CD4-positive, CD25-positive, alpha-beta regulatory T cell (primary cell): Measurements from ENCODE around the gene LGR6. TPM values are rescaled to one million over a fixed set of nuclear protein-coding genes. Genes with fewer than 3 reads are reported as not detected.

Source experiments
- ATAC-seq, 2 donors: fragments of 150-1000 bp; cut with Tn5 transposase; one replicate each; pipeline ENCODE4 v1.10.0; 2021; ENCODE audit warnings: low read depth in 2 of 2, moderate number of reproducible peaks in 2 of 2, moderate library complexity in 1 of 2
- DNase-seq, 3 donors: peaks; one replicate each; pipeline versions ENCODE4 v3.0.0 to v3.0.0-alpha.2; 2012 to 2022; ENCODE audit warnings: mixed read lengths in 1 of 3
- H3K27ac ChIP-seq: one replicate; pipeline ENCODE4 v1.7.0; 2013; ENCODE audit warnings: mild to moderate bottlenecking, low read length; ENCODE audit not compliant: insufficient read depth, poor library complexity, severe bottlenecking
- H3K27me3 ChIP-seq: one replicate; pipeline ENCODE4 v1.7.0; 2013; ENCODE audit warnings: low read length; ENCODE audit not compliant: control insufficient read depth, insufficient read depth
- H3K36me3 ChIP-seq: one replicate; pipeline ENCODE4 v1.7.0; 2013; ENCODE audit warnings: mild to moderate bottlenecking, low read length, moderate library complexity; ENCODE audit not compliant: control insufficient read depth, insufficient read depth
- H3K4me1 ChIP-seq: 2 replicates; pipeline ENCODE4 v1.7.0; 2013; ENCODE audit warnings: mild to moderate bottlenecking, low read length; ENCODE audit not compliant: insufficient read depth, control insufficient read depth, poor library complexity, severe bottlenecking
- H3K4me3 ChIP-seq: one replicate; pipeline ENCODE4 v1.7.0; 2013; ENCODE audit warnings: low read depth, mild to moderate bottlenecking, low read length, moderate library complexity
- H3K9me3 ChIP-seq, 2 experiments: 1 replicate in 1 of 2; 2 replicates in 1 of 2; pipeline ENCODE4 v1.7.0; 2013; ENCODE audit warnings: low read length in 2 of 2, mild to moderate bottlenecking in 1 of 2, moderate library complexity in 1 of 2; ENCODE audit not compliant: control insufficient read depth in 2 of 2
- H3K27ac Mint-ChIP-seq, 3 donors: one replicate each; pipeline ENCODE4 v1.8.0; 2020 to 2022; ENCODE audit warnings: mild to moderate bottlenecking in 3 of 3, mixed read lengths in 3 of 3, moderate library complexity in 2 of 3
- H3K27me3 Mint-ChIP-seq: one replicate; pipeline ENCODE4 v1.8.0; 2022; ENCODE audit warnings: mild to moderate bottlenecking, mixed read lengths
- H3K36me3 Mint-ChIP-seq: one replicate; pipeline ENCODE4 v1.8.0; 2020; ENCODE audit warnings: mixed read lengths
- H3K4me1 Mint-ChIP-seq, 4 donors: one replicate each; pipeline ENCODE4 v1.8.0; 2020 to 2022; ENCODE audit warnings: mixed read lengths in 4 of 4, mild to moderate bottlenecking in 1 of 4
- H3K4me3 Mint-ChIP-seq, 4 donors: one replicate each; pipeline ENCODE4 v1.8.0; 2020 to 2022; ENCODE audit warnings: mild to moderate bottlenecking in 4 of 4, mixed read lengths in 4 of 4, moderate library complexity in 3 of 4
- H3K9me3 Mint-ChIP-seq, 7 donors: one replicate each; pipeline ENCODE4 v1.8.0; 2020 to 2022; ENCODE audit warnings: mixed read lengths in 7 of 7, mild to moderate bottlenecking in 3 of 7, moderate library complexity in 2 of 7
- polyA plus RNA-seq, 4 donors: library from polyadenylated mRNA; unstranded; fragments of 300-500 nt; fragmentation: Illumina TruSeq; gene quantifications; one replicate each; pipeline ENCODE4 v1.2.3, GENCODE V29; 2021
- total RNA-seq: library from RNA; stranded (reverse); gene quantifications from one replicate; pipeline ENCODE4 v1.2.3, GENCODE V29; 2022

Gene LGR6
- total and polyA plus RNA-seq, 5 donors from 2014 or later = 0.16 to 0.87 (median 0.30) TPM

DNA sequence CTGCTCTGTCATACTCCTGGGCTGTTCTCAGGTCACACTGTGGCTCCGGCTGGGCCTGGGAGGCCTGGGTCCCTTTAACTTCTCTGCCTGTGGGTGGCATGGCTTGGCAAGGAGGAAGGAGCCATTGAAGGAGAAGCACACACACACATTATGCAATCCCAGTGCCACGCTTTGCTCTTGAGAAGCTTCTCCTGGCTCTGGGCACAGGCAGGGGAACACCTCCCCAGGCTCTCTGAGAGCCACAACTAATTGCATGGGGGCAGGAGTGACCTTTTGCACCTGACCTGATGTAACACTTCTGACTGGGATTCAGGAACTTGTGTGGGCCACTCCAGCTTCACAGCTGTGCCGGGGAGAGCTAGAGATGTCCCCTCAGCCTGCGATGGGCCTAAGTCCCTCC, 23.1 kb downstream of the LGR6 start:
- H3K27ac Mint-ChIP-seq = no peak overlapping the region
- no peak overlapping the region for H3K4me3 Mint-ChIP-seq
- H3K27me3 Mint-ChIP-seq = peaks cover 73% of the 10 kb centered on the region

DNA sequence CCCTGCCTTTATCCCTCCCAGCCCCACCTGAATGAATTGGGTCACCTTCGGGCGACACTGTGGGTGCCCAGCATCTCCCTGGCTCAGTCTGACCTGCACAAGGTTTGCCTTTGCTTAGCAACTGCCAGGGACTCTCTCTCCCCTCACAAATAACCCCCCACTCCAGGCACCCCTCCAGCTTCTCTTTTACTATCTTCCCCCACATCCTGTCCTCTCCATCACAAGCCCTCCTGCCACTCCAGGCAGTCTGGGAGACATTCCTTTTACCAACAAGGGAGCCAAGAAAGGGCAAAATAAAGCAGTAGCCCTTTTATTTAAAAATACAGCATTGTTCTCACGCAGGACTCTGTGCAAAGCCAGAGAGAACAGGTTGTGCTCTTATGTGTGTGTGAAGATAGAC, 23.9 kb downstream of the LGR6 start:
- H3K27me3 Mint-ChIP-seq = peaks cover 70% of the 10 kb centered on the region
- Histone ChIP-seq H3K9me3 (no peaks in the 10 kb centered on the region), H3K4me1 (no peaks in the 10 kb centered on the region), H3K27me3 (peaks cover 27% of the 10 kb centered on the region), H3K4me3 (no peak overlapping the region), H3K36me3 (no peaks in the 10 kb centered on the region), H3K27ac (no peak overlapping the region)
- no peak for ATAC-seq
- DNase-seq = no peak
- H3K4me3 Mint-ChIP-seq = no peak overlapping the region
- peaks cover 0 to 4% (median 0%) of the 10 kb centered on the region in 7 donors for H3K9me3 Mint-ChIP-seq
- H3K36me3 Mint-ChIP-seq = peaks cover 4% of the 10 kb centered on the region
- H3K27ac Mint-ChIP-seq = no peak overlapping the region
- peaks cover 0 to 9% (median 4%) of the 10 kb centered on the region in 4 donors for H3K4me1 Mint-ChIP-seq

More for the DNA sequence above, 23.1 kb downstream of the LGR6 start:
- peaks cover 0 to 4% (median 0%) of the 10 kb centered on the region in 7 donors for H3K9me3 Mint-ChIP-seq
- peaks cover 35% of the 10 kb centered on the region for H3K27me3 ChIP-seq
- peaks cover 0 to 9% (median 4%) of the 10 kb centered on the region in 4 donors for H3K4me1 Mint-ChIP-seq
- ATAC-seq = no peak
- no peak for DNase-seq
- H3K9me3 ChIP-seq = no peaks in the 10 kb centered on the region
- H3K4me3 ChIP-seq = no peak overlapping the region
- no peaks in the 10 kb centered on the region for H3K4me1 ChIP-seq
- no peaks in the 10 kb centered on the region for H3K36me3 ChIP-seq
- peaks cover 4% of the 10 kb centered on the region for H3K36me3 Mint-ChIP-seq
- no peak overlapping the region for H3K27ac ChIP-seq

DNA sequence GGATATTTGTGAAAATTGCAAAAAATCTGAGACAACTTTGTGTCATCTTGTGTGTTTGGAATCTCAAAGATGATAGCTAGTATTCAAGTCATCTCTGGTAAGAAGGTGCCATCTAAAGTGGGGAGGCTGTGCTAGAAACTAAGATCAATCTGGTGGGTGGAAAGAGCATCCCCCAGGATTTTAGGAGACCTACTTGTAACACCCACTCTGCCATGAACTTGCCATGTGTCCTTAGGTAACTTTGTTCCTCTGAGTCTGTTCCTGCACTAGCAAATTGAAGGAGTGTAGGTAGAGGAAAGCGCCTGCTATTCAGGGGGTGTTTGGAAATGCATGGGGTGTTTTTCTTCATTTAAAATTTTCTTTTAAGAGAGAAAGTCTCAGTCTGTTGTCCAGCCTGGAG, 24.4 kb downstream of the LGR6 start:
- peaks cover 66% of the 10 kb centered on the region for H3K27me3 Mint-ChIP-seq
- Histone ChIP-seq H3K4me3 (no peak overlapping the region), H3K36me3 (no peaks in the 10 kb centered on the region), H3K27ac (no peak overlapping the region), H3K9me3 (no peaks in the 10 kb centered on the region), H3K4me1 (no peaks in the 10 kb centered on the region), H3K27me3 (peaks cover 22% of the 10 kb centered on the region)
- peaks cover 0 to 9% (median 4%) of the 10 kb centered on the region in 4 donors for H3K4me1 Mint-ChIP-seq
- ATAC-seq (no peak), DNase-seq (no peak)
- no peak overlapping the region for H3K4me3 Mint-ChIP-seq
- H3K27ac Mint-ChIP-seq = no peak overlapping the region
- H3K9me3 Mint-ChIP-seq = peaks cover 0 to 4% (median 0%) of the 10 kb centered on the region in 7 donors
- peaks cover 4% of the 10 kb centered on the region for H3K36me3 Mint-ChIP-seq

DNA sequence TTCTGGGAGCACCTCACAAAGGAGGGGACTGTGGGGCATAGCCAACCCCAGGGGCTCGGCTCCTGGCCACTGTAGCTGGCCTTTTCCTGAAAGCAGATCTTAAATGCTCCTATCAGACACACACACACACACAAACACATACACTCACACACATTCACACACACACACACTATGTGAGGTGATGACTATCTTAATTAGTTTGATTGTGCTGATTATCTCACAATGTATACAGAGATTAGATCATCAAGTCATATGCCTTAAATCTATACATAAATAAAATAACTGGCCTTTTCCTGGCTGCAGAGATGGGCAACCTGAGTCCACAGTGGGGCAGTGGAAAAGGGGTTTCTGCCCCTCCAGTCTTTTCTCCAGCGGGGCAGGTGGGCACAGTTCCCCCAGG, 27.1 kb downstream of the LGR6 start:
- Mint-ChIP-seq H3K9me3 (peaks cover 0 to 1% (median 0%) of the 10 kb centered on the region in 7 donors), H3K36me3 (no peaks in the 10 kb centered on the region), H3K4me3 (no peak overlapping the region), H3K4me1 (peaks cover 0 to 3% (median 0%) of the 10 kb centered on the region in 4 donors), H3K27me3 (peaks cover 43% of the 10 kb centered on the region), H3K27ac (no peak overlapping the region)
- peaks cover 4% of the 10 kb centered on the region for H3K27me3 ChIP-seq
- no peaks in the 10 kb centered on the region for H3K4me1 ChIP-seq
- ATAC-seq (no peak), DNase-seq (no peak)
- H3K27ac ChIP-seq = no peak overlapping the region
- H3K9me3 ChIP-seq = no peaks in the 10 kb centered on the region
- H3K4me3 ChIP-seq = no peak overlapping the region
- no peaks in the 10 kb centered on the region for H3K36me3 ChIP-seq

DNA sequence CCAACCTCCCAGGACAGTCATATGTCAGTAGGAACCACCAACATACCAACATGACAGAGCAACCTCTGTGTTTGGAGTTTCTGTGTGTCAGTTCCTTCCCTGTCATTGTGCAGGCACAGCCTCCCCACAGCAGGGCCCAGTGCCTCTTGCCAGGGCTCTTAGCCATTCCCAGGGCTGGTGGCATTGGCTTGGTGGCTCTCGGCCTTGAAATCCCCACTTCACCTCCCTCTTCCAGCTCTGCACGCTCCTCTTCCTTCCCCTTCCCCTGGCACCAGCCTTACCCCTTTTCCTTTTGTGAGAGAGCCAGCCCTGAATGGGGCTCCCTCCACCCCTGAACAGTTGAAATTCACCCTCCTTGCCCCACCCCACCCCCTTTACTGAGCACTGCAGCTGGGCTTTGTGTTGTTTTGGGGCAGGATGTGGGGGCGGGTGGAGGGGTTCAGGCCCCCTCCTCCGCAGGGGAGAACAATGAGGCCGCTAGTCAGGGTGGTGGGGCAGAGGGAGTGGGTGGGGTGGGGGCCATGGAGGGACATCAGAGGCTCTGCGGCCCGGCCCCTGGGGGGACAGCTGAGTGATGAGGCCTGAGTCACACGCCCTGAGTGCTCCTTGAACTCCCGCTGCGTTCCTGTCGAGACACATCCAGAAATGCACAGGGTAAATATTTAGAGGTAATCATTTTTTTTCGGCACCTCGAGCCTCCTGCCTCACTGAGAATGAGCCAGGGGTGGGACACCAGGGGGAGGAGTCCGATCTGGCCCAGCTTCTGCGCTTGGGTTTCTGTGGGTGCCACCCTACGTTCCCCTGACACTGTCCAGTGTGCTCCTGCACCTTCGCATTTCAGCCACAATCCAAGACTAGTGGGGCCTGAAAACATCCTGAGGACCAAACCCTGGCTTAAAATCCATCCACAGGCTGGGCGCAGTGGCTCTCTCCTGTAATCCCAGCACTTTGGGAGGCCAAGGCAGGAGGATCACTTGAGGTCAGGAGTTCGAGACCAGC, 28.6 kb downstream of the LGR6 start:
- Mint-ChIP-seq H3K27ac (no peak overlapping the region), H3K27me3 (peaks cover 39% of the 10 kb centered on the region), H3K4me3 (no peak overlapping the region), H3K4me1 (peaks cover 0 to 4% (median 0%) of the 10 kb centered on the region in 4 donors), H3K36me3 (no peaks in the 10 kb centered on the region), H3K9me3 (peaks cover 0 to 1% (median 0%) of the 10 kb centered on the region in 7 donors)
- Histone ChIP-seq H3K27ac (no peak overlapping the region), H3K36me3 (no peaks in the 10 kb centered on the region), H3K4me3 (no peak overlapping the region), H3K9me3 (no peaks in the 10 kb centered on the region), H3K4me1 (peaks cover 1% of the 10 kb centered on the region), H3K27me3 (no peaks in the 10 kb centered on the region)
- DNase-seq = no peak
- no peak for ATAC-seq

DNA sequence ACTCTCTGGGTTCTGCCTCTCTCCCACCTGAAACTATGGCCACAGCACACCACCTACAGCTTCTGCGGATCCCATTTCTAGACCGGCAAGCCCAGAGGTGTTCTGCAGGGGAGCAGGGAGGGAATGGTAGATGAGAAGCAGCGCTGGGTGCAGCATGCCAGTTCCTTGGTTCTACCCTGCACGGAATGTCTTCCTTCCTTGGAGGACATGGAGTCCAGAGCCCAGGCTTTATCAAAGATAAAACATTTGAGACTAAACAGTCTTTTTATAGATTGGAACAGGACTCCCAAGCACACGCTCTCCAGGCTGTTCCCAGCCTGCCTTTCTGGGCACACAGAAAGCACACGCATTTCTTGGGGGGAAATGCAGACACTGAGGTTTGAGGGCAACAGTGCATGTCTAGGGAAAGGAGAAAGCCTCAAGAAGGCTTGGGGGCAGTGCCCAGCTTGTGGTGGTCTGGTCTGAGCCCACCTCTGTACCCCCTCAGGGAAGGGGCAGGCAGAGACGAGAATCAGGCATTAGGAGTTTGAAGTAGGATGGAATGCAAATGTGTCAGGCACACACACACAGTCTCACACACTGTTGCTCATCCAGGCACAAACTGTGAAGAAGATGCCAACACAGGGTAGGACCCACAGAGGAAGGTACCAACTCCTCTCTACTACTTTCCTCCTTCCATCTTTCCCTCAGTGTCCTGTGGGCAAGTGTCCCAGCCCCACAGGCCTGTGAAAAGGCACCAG, 29.7 kb downstream of the LGR6 start:
- H3K36me3 Mint-ChIP-seq = no peaks in the 10 kb centered on the region
- peaks cover 6 to 15% (median 8%) of the 10 kb centered on the region in 4 donors for H3K4me1 Mint-ChIP-seq
- DNase-seq (no peak), ATAC-seq (no peak)
- no peak overlapping the region for H3K27ac Mint-ChIP-seq
- H3K36me3 ChIP-seq = no peaks in the 10 kb centered on the region
- no peaks in the 10 kb centered on the region for H3K9me3 ChIP-seq
- H3K27me3 ChIP-seq = no peaks in the 10 kb centered on the region
- H3K4me3 Mint-ChIP-seq = no peak overlapping the region
- peaks cover 0 to 1% (median 0%) of the 10 kb centered on the region in 7 donors for H3K9me3 Mint-ChIP-seq
- H3K27ac ChIP-seq = no peak overlapping the region
- peaks cover 10% of the 10 kb centered on the region for H3K4me1 ChIP-seq
- H3K27me3 Mint-ChIP-seq = peaks cover 32% of the 10 kb centered on the region
- no peak overlapping the region for H3K4me3 ChIP-seq

DNA sequence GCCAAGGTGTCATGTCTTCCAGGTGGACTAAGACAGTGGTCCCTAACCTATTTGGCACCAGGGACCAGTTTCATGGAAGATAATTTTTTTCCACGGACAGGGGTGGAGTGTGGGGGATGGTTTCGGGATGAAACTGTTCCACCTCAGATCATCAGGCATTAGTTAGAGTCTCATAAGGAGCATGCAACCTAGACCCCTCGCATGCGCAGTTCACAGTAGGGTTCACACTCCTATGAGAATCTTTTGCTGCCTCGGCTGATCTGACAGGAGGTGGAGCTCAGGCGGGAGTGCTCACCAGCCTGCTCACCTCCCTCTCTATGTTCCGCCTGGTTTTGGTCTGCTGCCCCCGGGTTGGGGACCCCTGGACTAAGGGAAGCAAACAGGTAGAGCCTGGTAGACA, 30.9 kb downstream of the LGR6 start:
- Histone ChIP-seq H3K36me3 (no peaks in the 10 kb centered on the region), H3K4me1 (peaks cover 12% of the 10 kb centered on the region), H3K27me3 (no peaks in the 10 kb centered on the region), H3K27ac (no peak overlapping the region), H3K4me3 (no peak overlapping the region), H3K9me3 (no peaks in the 10 kb centered on the region)
- DNase-seq = no peak
- Mint-ChIP-seq H3K9me3 (peaks cover 0 to 1% (median 0%) of the 10 kb centered on the region in 7 donors), H3K36me3 (no peaks in the 10 kb centered on the region), H3K27me3 (peaks cover 20% of the 10 kb centered on the region), H3K4me1 (peaks cover 8 to 21% (median 10%) of the 10 kb centered on the region in 4 donors), H3K27ac (no peak overlapping the region), H3K4me3 (no peak overlapping the region)
- ATAC-seq = no peak
